Measurements from ENCODE around the gene KCNK17.

GRCh38 chr6:39280247-39280731 is 33.9 kb downstream of the KCNK17 start:
- TF ChIP-seq POLR2A (IDR thresholded peaks at IDR 0.05; ENCODE audit: low read depth, low read length) (no peak), POLR2AphosphoS5 (IDR thresholded peaks at IDR 0.05; ENCODE audit: low read depth, low read length) (no peak), TAF1 (IDR thresholded peaks at IDR 0.05; ENCODE audit: borderline replicate concordance, low read depth, low read length) (no peak)

Measured in GM12892 (cell line).